Pancreas (tissue), 10 donors: ENCODE results near the gene SNAPC4. TPM values are rescaled to one million over a fixed set of nuclear protein-coding genes. Genes with fewer than 3 reads are reported as not detected.

ENCODE experiments used
- ATAC-seq, 4 donors: fragments of 200-7000 bp; cut with Tn5 transposase; one replicate each; pipeline versions ENCODE4 v1.8.0 to v1.9.1; 2020; ENCODE audit warnings: mild to moderate bottlenecking in 4 of 4, moderate library complexity in 4 of 4
- DNase-seq, 6 donors: peaks; one replicate each; pipeline ENCODE4 v3.0.0-alpha.2; 2020
- FAIRE-seq: peaks from 2 replicates; lab custom pipeline; 2012; peaks lifted over from hg19 to GRCh38; lab: Jason Lieb, UNC
- H3K27ac ChIP-seq, 4 donors: fragments of 200-600 bp; sonication (generic); 1 replicate in 3 of 4; 2 replicates in 1 of 4; pipeline versions ENCODE4 v1.5.0 to v1.8.0; 2020
- H3K27me3 ChIP-seq, 4 donors: fragments of 200-600 bp; one replicate each; pipeline ENCODE4 v1.8.0; 2021
- H3K36me3 ChIP-seq, 3 donors: fragments of 200-600 bp; sonication (generic) in 1 of 3; one replicate each; pipeline versions ENCODE4 v1.5.0 to v1.8.0; 2020 to 2021
- H3K4me1 ChIP-seq, 3 donors: fragments of 200-600 bp; one replicate each; pipeline ENCODE4 v1.8.0; 2021
- H3K4me3 ChIP-seq, 4 donors: fragments of 200-600 bp; sonication (generic) in 2 of 4; one replicate each; pipeline versions ENCODE4 v1.5.0 to v1.8.0; 2020 to 2021
- H3K9me3 ChIP-seq, 4 donors: fragments of 200-600 bp; one replicate each; pipeline ENCODE4 v1.8.0; 2021
- WGBS, 2 donors: extraction: QIAGEN DNeasy Blood & Tissue Kit; methylation state at CpG; one replicate each; pipeline ENCODE4 v1.1.7; 2013; 5-methylcytosine and 5-hydroxymethylcytosine counted together
- intact Hi-C, 3 donors: fragments of 100-400 bp; cut with DNase I; formaldehyde crosslinking; loops; one replicate each; pipeline versions ENCODE4 v1.11.1 to v1.14.2; 2022
- polyA plus RNA-seq, 2 donors: library from polyadenylated mRNA; stranded (reverse); fragments of 200-250 nt; gene quantifications; one replicate each; pipeline ENCODE4 v1.2.3, GENCODE V29; 2013
- total RNA-seq, 6 donors: library from RNA; stranded (reverse); fragmentation: NEBNext Ultra II Directional in 4 of 6; extraction: Animal tissue kit (Norgen Biotek cat#: 25700) in 4 of 6; gene quantifications; one replicate each; pipeline versions ENCODE4 v1.2.1 to v1.2.4, GENCODE V29; 2021 to 2023
- TF ChIP-seq, protein P1 (sequence below), 4 donors: fragments of 200-600 bp; sonication (generic) in 3 of 4; IDR thresholded peaks; one replicate each; pipeline versions ENCODE4 v1.5.0 to v1.8.0; 2021; ENCODE audit warnings: antibody characterized with exemption in 4 of 4
- donor health status: healthy with polysubstance abuse.
- donor health status: DM: no; HTN: no; CAD: no; lungs with moderate emphysema.
- donor health status: DM: no; HTN: no; CAD: no.
- donor health status: control.
- donor health status: control.
- donor health status: Bipolar disorder and iron deficiency.
- donor health status: DM: yes; HTN: yes; CAD: no.
- donor health status: DM: no; HTN: no; CAD: no.
- donor health status: DM: no; HTN: no; CAD: no.
- donor health status: DM: yes; HTN: yes; CAD: no.

The SNAPC4 gene
- total and polyA plus RNA-seq, 8 donors, result 3.8 to 22.0 (median 5.2) TPM

DNA sequence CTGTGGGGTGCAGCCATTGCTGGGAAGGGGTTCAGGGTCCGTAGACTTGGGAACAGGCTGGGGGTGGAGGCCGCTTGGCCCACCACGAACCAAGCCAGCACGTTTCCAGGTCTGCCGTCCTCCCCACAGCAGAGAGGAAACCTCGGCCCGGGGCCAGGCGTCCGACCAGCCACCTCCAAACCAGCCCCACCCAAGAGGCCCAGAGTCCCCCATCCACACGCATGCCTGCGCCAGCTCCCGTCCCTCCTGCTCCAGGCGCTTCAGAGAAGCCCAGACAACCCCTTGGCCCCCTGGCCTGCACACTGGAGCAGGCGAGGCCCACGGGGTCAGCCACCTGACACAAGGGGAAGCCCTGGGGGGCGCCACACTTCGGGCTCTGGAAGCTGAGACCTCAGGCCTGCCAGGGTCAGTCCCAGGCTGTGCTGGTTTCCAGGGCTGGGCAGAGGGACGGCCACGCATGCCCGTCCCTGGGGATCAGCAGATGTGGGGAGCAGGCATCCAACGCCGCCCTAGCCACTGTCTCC is 42.7 kb downstream of the SNAPC4 start:
- Histone ChIP-seq H3K9me3 (no peaks in the 10 kb centered on the region), H3K36me3 (no peaks in the 10 kb centered on the region), H3K27ac (no peak overlapping the region), H3K4me3 (no peak overlapping the region), H3K4me1 (no peaks in the 10 kb centered on the region), H3K27me3 (no peaks in the 10 kb centered on the region)
- DNase-seq, result no peak
- TF ChIP-seq, protein P1, sequence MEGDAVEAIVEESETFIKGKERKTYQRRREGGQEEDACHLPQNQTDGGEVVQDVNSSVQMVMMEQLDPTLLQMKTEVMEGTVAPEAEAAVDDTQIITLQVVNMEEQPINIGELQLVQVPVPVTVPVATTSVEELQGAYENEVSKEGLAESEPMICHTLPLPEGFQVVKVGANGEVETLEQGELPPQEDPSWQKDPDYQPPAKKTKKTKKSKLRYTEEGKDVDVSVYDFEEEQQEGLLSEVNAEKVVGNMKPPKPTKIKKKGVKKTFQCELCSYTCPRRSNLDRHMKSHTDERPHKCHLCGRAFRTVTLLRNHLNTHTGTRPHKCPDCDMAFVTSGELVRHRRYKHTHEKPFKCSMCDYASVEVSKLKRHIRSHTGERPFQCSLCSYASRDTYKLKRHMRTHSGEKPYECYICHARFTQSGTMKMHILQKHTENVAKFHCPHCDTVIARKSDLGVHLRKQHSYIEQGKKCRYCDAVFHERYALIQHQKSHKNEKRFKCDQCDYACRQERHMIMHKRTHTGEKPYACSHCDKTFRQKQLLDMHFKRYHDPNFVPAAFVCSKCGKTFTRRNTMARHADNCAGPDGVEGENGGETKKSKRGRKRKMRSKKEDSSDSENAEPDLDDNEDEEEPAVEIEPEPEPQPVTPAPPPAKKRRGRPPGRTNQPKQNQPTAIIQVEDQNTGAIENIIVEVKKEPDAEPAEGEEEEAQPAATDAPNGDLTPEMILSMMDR (IDR thresholded peaks at IDR 0.05), result no peak
- FAIRE-seq, result no peak
- no peak for ATAC-seq
- 87 to 94% methylated on average over 22 of the region's 22 CpGs for WGBS, 2 donors
- intact Hi-C loops, result no loop called here

DNA sequence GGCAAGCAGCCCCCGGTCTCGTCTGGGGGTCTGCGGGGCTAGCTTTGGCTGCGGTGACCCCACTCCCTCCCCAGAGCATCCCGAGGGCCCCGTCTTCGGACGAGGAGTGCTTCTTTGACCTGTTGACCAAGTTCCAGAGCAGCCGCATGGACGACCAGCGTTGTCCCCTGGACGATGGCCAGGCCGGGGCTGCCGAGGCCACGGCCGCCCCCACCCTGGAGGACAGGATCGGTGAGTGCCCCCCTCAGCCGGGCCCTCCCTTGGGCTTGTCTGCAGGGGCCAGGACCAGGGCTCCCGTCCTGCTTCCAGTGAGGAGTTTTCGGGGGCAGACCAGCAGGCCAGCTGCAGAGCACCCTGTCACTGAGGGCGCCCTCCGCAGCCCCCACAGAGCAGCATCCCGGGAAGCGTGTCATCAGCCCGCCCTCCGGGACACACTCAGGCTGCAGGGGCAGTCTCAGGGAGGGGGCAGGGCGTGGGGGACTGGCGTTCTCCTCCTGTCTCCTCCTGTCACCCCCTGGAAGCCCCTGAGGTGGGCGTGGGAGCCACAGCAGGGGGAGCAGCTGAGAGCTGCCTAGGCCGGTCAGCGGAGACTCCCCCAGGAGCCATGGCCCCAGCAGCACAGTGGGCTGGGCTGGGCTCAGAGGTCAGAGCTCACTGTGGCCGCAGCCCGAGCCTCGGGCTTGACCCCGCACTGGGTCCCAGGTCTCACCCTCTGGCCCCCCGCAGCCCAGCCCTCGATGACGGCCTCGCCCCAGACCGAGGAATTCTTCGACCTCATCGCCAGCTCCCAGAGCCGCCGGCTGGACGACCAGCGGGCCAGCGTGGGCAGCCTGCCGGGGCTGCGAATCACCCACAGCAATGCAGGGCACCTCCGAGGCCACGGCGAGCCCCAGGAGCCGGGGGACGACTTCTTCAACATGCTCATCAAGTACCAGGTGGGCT is 44.1 kb downstream of the SNAPC4 start:
- no peak for DNase-seq
- Histone ChIP-seq H3K27me3 (no peaks in the 10 kb centered on the region), H3K9me3 (no peaks in the 10 kb centered on the region), H3K36me3 (no peaks in the 10 kb centered on the region), H3K27ac (no peak overlapping the region), H3K4me1 (no peaks in the 10 kb centered on the region), H3K4me3 (no peak overlapping the region)
- no peak for FAIRE-seq
- 85 to 89% methylated on average over 44 to 54 of the region's 54 CpGs for WGBS, 2 donors
- TF ChIP-seq, protein P1 (IDR thresholded peaks at IDR 0.05), result no peak
- no peak for ATAC-seq
- intact Hi-C loops, result no loop called here

DNA sequence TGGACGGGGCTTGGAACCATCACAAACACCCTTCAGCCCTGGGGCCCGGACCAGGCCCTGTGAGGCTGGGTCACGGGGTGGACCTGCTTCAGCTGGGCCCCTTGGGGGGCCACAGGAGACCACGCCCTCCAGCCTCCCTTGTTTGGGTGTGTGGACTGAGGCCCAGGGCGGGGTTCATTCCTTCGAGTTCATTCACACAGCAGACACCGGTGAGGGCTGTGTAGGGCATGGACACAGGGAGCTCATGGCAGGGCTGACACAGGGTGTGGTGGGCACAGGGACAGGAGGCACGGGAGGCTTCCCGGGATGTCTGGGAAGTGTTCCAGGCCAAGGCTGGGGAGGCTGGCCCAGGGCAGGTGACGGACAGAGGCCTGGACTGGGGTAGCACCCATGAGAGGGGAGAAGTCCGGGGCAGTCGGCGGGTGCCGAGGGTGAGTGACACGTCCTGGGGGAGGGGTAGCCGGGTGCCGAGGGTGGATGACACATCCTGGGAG is 45.3 kb downstream of the SNAPC4 start:
- TF ChIP-seq, protein P1 (IDR thresholded peaks at IDR 0.05), result no peak
- no peak overlapping the region for H3K4me3 ChIP-seq
- no peaks in the 10 kb centered on the region for H3K9me3 ChIP-seq
- ATAC-seq (peak; percentile 9 to 25 (median 14)), FAIRE-seq (no peak), DNase-seq (no peak)
- no peak overlapping the region for H3K27ac ChIP-seq
- no peaks in the 10 kb centered on the region for H3K36me3 ChIP-seq
- H3K4me1 ChIP-seq, result no peaks in the 10 kb centered on the region
- no peaks in the 10 kb centered on the region for H3K27me3 ChIP-seq
- 49 to 58% methylated on average over 17 of the region's 17 CpGs for WGBS, 2 donors
- intact Hi-C loops, result no loop called here

DNA sequence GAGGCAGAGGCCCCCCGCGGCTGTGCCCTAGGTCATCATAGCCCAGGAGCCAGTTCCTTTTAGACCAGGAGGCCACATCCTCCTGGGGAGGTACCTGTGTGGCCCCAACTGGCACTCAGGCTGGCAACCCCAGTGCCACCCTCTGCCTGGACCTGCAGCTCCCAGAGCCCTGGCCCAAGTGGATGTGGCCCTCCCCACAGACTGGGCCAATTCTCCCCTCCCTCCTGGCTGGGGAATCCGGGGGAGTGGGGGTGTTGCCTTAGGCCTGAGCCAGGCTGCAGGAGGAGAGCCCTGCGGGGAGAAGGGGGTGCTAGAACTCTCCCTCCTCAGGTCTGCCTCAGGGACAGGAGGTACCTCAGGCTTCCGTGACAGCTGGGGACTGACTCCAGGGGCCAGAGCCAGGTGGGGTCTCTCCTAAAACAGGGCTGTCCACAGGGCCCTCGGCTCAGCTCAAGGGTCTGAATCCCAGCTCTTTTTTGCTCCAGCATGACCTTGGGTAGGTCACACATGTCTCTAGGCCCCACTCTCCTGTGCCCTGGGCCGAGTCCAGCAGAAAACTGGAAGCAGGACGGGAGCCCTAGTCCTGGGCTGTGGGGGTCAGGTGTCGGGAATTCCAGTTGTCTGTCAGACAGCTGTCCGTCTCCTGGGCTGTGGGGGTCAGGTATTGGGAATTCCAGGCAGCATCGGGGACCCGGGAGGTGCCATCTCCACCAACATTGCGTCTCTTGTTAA is 46.0 kb downstream of the SNAPC4 start:
- FAIRE-seq (no peak), DNase-seq (no peak), ATAC-seq (peak in 3 of 4 donors; percentile 1 to 5 (median 4))
- intact Hi-C loops, result no loop called here
- no peaks in the 10 kb centered on the region for H3K4me1 ChIP-seq
- no peak overlapping the region for H3K4me3 ChIP-seq
- TF ChIP-seq, protein P1 (IDR thresholded peaks at IDR 0.05), result no peak
- no peak overlapping the region for H3K27ac ChIP-seq
- 71 to 80% methylated on average over 13 of the region's 13 CpGs for WGBS, 2 donors
- H3K9me3 ChIP-seq, result no peaks in the 10 kb centered on the region
- no peaks in the 10 kb centered on the region for H3K36me3 ChIP-seq
- H3K27me3 ChIP-seq, result no peaks in the 10 kb centered on the region
